ENCODE data around the gene CEP104. TPM values are rescaled to one million over a fixed set of nuclear protein-coding genes. Genes with fewer than 3 reads are reported as not detected.

The CEP104 gene
- 10 to 100 TPM; 51.3 to 59.0 TPM for total RNA-seq
- polyA plus RNA-seq, result 10 to 100 TPM; 13.1 to 19.4 (median 18.4) TPM
- 38.4 to 66.5 (median 55.9) reads per million in 6 experiments for total RNA-seq

- Mint-ChIP-seq H3K27me3 (no peaks in the 10 kb centered on the region), H3K4me1 (peaks cover 15 to 59% (median 41%) of the 10 kb centered on the region in 4 donors), H3K36me3 (peaks cover 0 to 16% (median 0%) of the 10 kb centered on the region in 3 donors), H3K9me3 (no peaks in the 10 kb centered on the region), H3K4me3 (peak within 1 kb of the TSS; percentile 94 to 100 (median 97)), H3K27ac (peak within 1 kb of the TSS; percentile 89 to 97 (median 95))
- ATAC-seq (peak; percentile 97 to 98), DNase-seq (peak; percentile 96 to 99 (median 98))
- POLR2A ChIA-PET, result interaction anchor here (0.6 to 5.2 kb wide), 5 partner anchors 24 to 224 kb away, joined by 3 to 62 read pairs (median 4); partner anchors contain the start of gene C1orf174
Observed at GRCh38 chr1:3856923-3857790, at the start of gene CEP104, which contains the start of gene DFFB. CEP104 (minus strand) TSS chr1:3857211; CDS start chr1:3852407, 4,804 bp downstream. DFFB (plus strand) TSS chr1:3857476; CDS start chr1:3857604, 128 bp downstream.

GRCh38 chr1:3906672-3907020 lies 49.6 kb upstream of the CEP104 start:
- ATAC-seq (no peak), DNase-seq (no peak)
- H3K36me3 Mint-ChIP-seq, result peaks cover 0 to 2% (median 0%) of the 10 kb centered on the region in 3 donors
- peaks cover 11 to 50% (median 28%) of the 10 kb centered on the region in 4 donors for H3K4me1 Mint-ChIP-seq
- no peaks in the 10 kb centered on the region for H3K9me3 Mint-ChIP-seq
- H3K27me3 Mint-ChIP-seq, result peaks cover 0 to 1% (median 0%) of the 10 kb centered on the region in 5 donors
- H3K4me3 Mint-ChIP-seq, result no peak overlapping the region
- POLR2A ChIA-PET, result no interaction called here
- no peak overlapping the region for H3K27ac Mint-ChIP-seq

GRCh38 chr1:3905953-3906671 lies 49.1 kb upstream of the CEP104 start:
- POLR2A ChIA-PET, result no interaction called here
- ATAC-seq (no peak), DNase-seq (no peak)
- no peaks in the 10 kb centered on the region for H3K9me3 Mint-ChIP-seq
- peaks cover 0 to 2% (median 0%) of the 10 kb centered on the region in 3 donors for H3K36me3 Mint-ChIP-seq
- H3K27ac Mint-ChIP-seq, result peak overlapping the region in 4 of 10 donors; percentile 9 to 55 (median 23)
- peaks cover 11 to 55% (median 30%) of the 10 kb centered on the region in 4 donors for H3K4me1 Mint-ChIP-seq
- peaks cover 0 to 1% (median 0%) of the 10 kb centered on the region in 5 donors for H3K27me3 Mint-ChIP-seq
- no peak overlapping the region for H3K4me3 Mint-ChIP-seq

DNA sequence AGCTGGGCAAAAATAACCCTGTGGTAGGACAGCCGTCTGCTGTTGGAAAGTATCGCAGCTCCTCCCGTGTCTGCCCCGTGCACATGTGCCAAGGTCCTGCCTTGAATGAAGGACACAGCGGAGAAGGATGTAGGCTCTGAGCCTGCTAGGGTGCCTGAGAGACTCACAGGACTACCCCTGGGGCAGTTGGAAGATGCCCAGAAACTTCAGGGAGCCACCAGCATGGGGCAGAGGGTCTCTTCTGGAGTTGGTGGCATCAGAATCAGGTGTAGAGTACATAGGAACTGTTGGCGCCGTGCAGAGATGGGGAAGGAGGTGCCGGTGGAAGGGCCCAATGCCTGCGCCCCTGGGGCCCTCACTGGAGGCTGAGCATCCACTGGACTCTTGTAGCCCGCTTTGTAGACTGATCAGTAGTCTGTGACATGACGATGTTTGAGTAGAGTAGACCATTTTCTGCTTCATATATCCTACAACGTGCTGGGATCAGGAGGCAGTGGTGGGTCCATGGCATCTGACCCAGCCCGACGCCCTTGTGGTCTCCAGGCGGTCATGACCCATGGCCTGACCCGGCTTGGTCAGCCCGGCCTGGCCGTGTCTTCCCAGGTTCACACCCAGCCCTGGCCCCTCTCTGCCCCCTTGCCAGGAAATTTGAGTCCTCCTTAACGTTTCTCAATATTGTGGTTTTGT lies 48.4 kb upstream of the CEP104 start:
- DNase-seq (no peak), ATAC-seq (no peak)
- Mint-ChIP-seq H3K4me1 (peaks cover 12 to 54% (median 33%) of the 10 kb centered on the region in 4 donors), H3K27me3 (peaks cover 0 to 1% (median 0%) of the 10 kb centered on the region in 5 donors), H3K9me3 (no peaks in the 10 kb centered on the region), H3K27ac (peak overlapping the region in 4 of 10 donors; percentile 9 to 66 (median 38)), H3K36me3 (peaks cover 0 to 2% (median 0%) of the 10 kb centered on the region in 3 donors), H3K4me3 (no peak overlapping the region)
- POLR2A ChIA-PET, result no interaction called here

DNA sequence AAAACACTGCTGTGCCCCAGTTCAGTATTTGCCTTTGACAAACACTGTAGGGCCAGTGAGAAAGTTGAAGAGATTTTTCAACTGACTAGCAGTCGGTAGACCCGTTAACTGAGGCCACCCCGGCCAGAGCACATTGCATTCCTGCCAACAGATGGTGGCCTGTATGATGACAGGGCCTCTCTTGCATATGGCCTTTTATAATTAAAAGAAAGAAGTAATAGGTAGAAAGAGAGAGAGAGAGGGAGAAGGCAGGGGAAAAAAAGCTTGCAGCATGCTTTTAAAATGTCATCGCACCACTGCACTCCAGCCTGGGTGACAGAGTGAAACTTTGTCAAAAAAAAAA lies 47.8 kb upstream of the CEP104 start:
- POLR2A ChIA-PET, result no interaction called here
- peak overlapping the region in 4 of 10 donors; percentile 39 to 81 (median 62) for H3K27ac Mint-ChIP-seq
- H3K4me3 Mint-ChIP-seq, result no peak overlapping the region
- H3K9me3 Mint-ChIP-seq, result peaks cover 0 to 2% (median 0%) of the 10 kb centered on the region in 9 donors
- peaks cover 14 to 57% (median 34%) of the 10 kb centered on the region in 4 donors for H3K4me1 Mint-ChIP-seq
- DNase-seq, result no peak
- peaks cover 0 to 2% (median 0%) of the 10 kb centered on the region in 3 donors for H3K36me3 Mint-ChIP-seq
- H3K27me3 Mint-ChIP-seq, result peaks cover 0 to 1% (median 0%) of the 10 kb centered on the region in 5 donors
- ATAC-seq, result no peak

GRCh38 chr1:3904006-3904842 lies 47.2 kb upstream of the CEP104 start:
- Mint-ChIP-seq H3K9me3 (peaks cover 0 to 2% (median 0%) of the 10 kb centered on the region in 9 donors), H3K27ac (peak overlapping the region; percentile 28 to 98 (median 94)), H3K4me1 (peaks cover 14 to 61% (median 35%) of the 10 kb centered on the region in 4 donors), H3K4me3 (peak overlapping the region in 6 of 10 donors; percentile 69 to 97 (median 92)), H3K36me3 (peaks cover 0 to 2% (median 0%) of the 10 kb centered on the region in 3 donors), H3K27me3 (no peaks in the 10 kb centered on the region)
- DNase-seq, result no peak
- POLR2A ChIA-PET, result interaction anchor here (6.0 kb wide), 1 partner anchor 47 kb away, joined by 62 read pairs; the partner anchor contains the start of genes CEP104 and DFFB
- no peak for ATAC-seq

DNA sequence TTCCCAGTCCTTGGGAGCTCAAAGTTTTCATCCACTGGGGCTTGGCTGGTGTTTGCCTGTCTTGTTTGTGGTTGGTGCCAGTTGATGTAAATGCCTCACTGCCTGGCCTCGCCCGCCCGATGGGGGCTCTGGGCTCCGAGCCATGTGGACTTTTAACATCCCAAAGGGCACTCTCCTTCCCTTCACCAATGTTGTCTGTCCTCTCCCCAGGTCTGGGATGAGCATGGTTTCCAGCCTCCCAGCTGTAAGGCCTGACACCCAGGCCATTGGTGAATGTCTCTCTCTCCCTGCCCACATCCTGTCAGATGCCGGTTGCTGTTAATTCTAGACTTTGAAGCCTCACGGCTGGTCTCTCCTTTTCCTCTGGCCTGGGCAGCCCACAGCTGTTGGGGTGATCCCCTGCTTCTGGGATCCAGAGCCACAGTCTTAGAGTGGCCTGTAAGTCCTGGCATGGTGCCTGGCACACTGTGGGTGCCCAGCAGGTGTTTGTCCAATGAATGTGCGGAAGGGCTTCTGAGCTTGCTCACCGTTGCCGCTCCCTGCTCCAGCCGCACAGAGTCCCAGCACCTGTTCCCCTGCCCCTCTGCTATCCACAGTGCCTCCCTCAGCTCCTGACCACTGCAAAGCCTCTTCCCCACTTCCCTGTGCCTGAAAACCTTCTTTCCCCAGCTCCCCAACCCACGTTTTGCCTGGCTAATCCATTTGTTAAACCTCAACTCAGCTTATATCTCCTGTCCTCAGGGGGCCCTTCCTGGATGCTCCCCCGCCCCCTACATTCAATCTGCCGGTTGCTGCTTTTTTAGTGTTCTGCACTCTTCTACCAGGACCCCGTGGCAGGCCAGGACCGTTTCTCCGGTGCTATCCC lies 46.4 kb upstream of the CEP104 start:
- H3K4me1 Mint-ChIP-seq, result peaks cover 17 to 69% (median 42%) of the 10 kb centered on the region in 4 donors
- H3K27me3 Mint-ChIP-seq, result no peaks in the 10 kb centered on the region
- peaks cover 0 to 5% (median 0%) of the 10 kb centered on the region in 9 donors for H3K9me3 Mint-ChIP-seq
- peak overlapping the region; percentile 28 to 98 (median 94) for H3K27ac Mint-ChIP-seq
- peak overlapping the region; percentile 32 to 97 (median 92) for H3K4me3 Mint-ChIP-seq
- POLR2A ChIA-PET, result interaction anchor here (0.6 to 6.0 kb wide), 3 partner anchors 21 to 107 kb away, joined by 3 to 62 read pairs (median 5); partner anchors contain the start of genes CEP104, DFFB and LRRC47
- no peak for ATAC-seq
- peak in 1 of 10 donors; percentile 21 for DNase-seq
- H3K36me3 Mint-ChIP-seq, result peaks cover 0 to 5% (median 0%) of the 10 kb centered on the region in 3 donors

- peaks cover 0 to 13% (median 3%) of the 10 kb centered on the region in 9 donors for H3K9me3 Mint-ChIP-seq
- H3K4me3 Mint-ChIP-seq, result peak overlapping the region; percentile 86 to 97 (median 94)
- DNase-seq, result peak in 6 of 10 donors; percentile 17 to 53 (median 30)
- ATAC-seq, result no peak
- H3K27me3 Mint-ChIP-seq, result no peaks in the 10 kb centered on the region
- H3K4me1 Mint-ChIP-seq, result peaks cover 18 to 76% (median 45%) of the 10 kb centered on the region in 4 donors
- peaks cover 0 to 11% (median 0%) of the 10 kb centered on the region in 3 donors for H3K36me3 Mint-ChIP-seq
- H3K27ac Mint-ChIP-seq, result peak overlapping the region; percentile 80 to 98 (median 94)
- POLR2A ChIA-PET, result interaction anchor here (0.6 to 6.0 kb wide), 3 partner anchors 22 to 106 kb away, joined by 3 to 62 read pairs (median 5); partner anchors contain the start of genes CEP104, DFFB and LRRC47
Observed at GRCh38 chr1:3902571-3903091, 45.6 kb upstream of the CEP104 start.

DNA sequence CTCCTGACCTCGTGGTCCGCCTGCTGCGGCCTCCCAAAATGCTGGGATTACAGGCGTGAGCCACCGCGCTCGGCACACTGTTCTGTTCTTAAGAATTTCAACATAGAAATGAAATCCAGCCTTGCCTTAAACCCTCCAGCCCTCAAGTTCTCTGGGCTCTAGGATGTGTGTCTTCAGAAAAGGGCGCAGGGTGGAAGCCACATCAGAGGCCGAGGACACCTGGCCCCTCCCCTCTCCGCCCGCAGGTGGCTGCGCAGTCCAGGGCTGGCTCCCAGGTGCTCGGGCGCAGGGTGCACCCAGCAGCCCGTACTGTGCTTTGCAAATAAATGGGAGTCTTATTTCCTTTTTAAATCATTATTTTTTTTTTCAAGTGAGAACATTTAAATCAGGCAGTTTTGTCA lies 45.1 kb upstream of the CEP104 start:
- Mint-ChIP-seq H3K27ac (peak overlapping the region; percentile 80 to 98 (median 94)), H3K4me1 (peaks cover 20 to 74% (median 48%) of the 10 kb centered on the region in 4 donors), H3K27me3 (no peaks in the 10 kb centered on the region), H3K36me3 (peaks cover 2 to 14% (median 4%) of the 10 kb centered on the region in 3 donors), H3K4me3 (peak overlapping the region; percentile 86 to 97 (median 94)), H3K9me3 (peaks cover 0 to 17% (median 6%) of the 10 kb centered on the region in 9 donors)
- POLR2A ChIA-PET, result interaction anchor here (6.0 kb wide), 1 partner anchor 45 kb away, joined by 62 read pairs; the partner anchor contains the start of genes CEP104 and DFFB
- no peak for ATAC-seq
- peak in 7 of 10 donors; percentile 40 to 61 (median 49) for DNase-seq
